Activated naive CD8-positive, alpha-beta T cell treated with anti-CD3 and anti-CD28 coated beads for 36 hours (primary cell): Measurements from ENCODE around the gene GIGYF1. TPM values are rescaled to one million over a fixed set of nuclear protein-coding genes. Genes with fewer than 3 reads are reported as not detected.
"Not testable (repeated sequence)": the region's sequence is repeated elsewhere in the genome, so short reads cannot be mapped to it uniquely, and the experiment has no call there.

Experiments
- DNase-seq: peaks from one replicate; pipeline ENCODE4 v3.0.0; 2021
- H3K27ac Mint-ChIP-seq: one replicate; pipeline ENCODE4 v1.8.0; 2022; ENCODE audit warnings: mild to moderate bottlenecking, moderate library complexity, mixed read lengths
- H3K27me3 Mint-ChIP-seq: one replicate; pipeline ENCODE4 v1.8.0; 2022; ENCODE audit warnings: mild to moderate bottlenecking, mixed read lengths
- H3K36me3 Mint-ChIP-seq: one replicate; pipeline ENCODE4 v1.8.0; 2021; ENCODE audit warnings: mild to moderate bottlenecking, mixed read lengths
- H3K4me1 Mint-ChIP-seq: one replicate; pipeline ENCODE4 v1.8.0; 2021; ENCODE audit warnings: mixed read lengths
- H3K4me3 Mint-ChIP-seq: one replicate; pipeline ENCODE4 v1.8.0; 2022; ENCODE audit warnings: mild to moderate bottlenecking, moderate library complexity, mixed read lengths
- H3K9me3 Mint-ChIP-seq: one replicate; pipeline ENCODE4 v1.8.0; 2022; ENCODE audit warnings: mixed read lengths
- total RNA-seq, 2 experiments: library from RNA; stranded (reverse); gene quantifications; one replicate each; pipeline ENCODE4 v1.2.3, GENCODE V29; 2021

GIGYF1 gene
- total RNA-seq, 2 experiments from 2014 or later, result 41.9 to 45.2 TPM

DNA sequence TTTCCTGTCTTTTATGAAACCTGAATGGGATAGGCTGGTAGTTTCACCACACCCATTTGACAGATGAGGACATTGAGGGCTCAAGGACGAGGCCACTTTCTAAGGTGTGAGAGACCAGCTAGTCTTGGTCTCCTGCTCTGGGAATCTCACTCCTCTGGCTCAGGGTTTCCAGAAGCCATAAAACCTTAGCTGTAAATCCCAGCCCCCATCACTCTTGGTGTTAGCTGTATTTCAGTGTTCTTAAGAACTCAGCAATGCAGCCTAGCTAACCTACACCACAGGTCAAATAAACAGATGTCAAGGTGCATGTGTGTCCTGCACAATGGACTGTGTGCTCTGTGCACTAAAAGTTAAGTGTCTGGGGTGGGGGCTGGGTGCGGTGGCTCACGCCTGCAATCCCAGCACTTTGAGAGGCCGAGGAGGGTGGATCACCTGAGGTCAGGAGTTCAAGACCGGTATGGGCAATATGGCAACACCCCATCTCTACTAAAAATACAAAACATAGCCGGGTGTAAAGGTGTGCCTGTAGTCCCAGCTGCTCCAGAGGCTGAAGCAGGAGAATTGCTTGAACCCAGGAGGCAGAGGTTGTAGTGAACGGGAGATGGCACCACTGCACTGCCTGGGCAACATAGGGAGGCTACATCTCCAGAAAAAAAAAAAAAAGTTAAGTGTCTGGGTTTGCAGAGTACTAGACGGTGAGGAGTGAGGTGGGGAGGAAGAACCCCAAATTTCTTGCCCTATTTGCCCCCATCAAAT, 25.7 kb upstream of the GIGYF1 start:
- no peaks in the 10 kb centered on the region for H3K36me3 Mint-ChIP-seq
- peaks cover 45% of the 10 kb centered on the region for H3K27me3 Mint-ChIP-seq
- H3K4me3 Mint-ChIP-seq, result no peak overlapping the region
- DNase-seq, result no peak
- H3K27ac Mint-ChIP-seq, result no peak overlapping the region
- H3K4me1 Mint-ChIP-seq, result peaks cover 1% of the 10 kb centered on the region
- H3K9me3 Mint-ChIP-seq, result peaks cover 2% of the 10 kb centered on the region

DNA sequence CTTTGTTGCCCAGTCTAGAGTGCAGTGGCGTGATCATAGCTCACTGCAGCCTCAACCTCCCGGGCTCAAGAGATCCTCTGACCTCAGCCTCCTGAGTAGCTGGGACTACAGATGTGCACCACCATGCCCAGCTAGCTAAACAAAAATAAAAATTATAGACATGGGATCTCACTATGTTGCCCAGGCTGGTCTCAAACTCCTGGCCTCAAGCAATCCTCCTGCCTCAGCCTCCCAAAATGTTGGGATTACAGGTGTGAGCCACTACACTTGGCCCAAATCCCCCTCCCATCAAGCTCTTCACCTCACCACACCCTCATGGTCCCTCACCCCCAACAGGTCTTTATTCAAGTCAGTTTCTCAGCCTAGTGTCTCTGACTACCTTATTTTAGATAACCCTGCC, 23.0 kb upstream of the GIGYF1 start:
- not testable (repeated sequence) for H3K36me3 Mint-ChIP-seq, H3K9me3 Mint-ChIP-seq, H3K4me3 Mint-ChIP-seq, H3K27ac Mint-ChIP-seq, H3K4me1 Mint-ChIP-seq, DNase-seq
- H3K27me3 Mint-ChIP-seq, result peaks cover 29% of the 10 kb centered on the region

DNA sequence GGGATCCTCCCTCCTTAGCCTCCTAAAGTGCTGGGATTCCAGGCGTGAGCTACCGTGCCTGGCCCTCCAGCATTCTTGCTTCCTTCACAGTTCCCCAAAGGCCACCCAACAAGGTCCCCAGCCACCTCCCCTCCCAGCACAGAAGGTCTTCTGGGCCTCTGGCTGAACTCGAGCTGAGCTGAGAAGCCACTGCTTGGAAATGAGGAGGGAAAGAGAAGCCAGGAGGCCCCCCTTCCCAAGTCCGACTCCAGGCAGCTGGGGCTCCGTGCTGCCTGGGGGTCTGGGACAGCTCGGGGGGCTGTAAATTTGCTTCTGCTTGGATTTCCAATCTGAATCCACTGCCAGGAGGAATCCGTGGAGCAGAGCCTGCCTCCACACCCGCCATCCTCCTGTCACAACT, 20.7 kb upstream of the GIGYF1 start:
- Mint-ChIP-seq H3K4me3 (no peak overlapping the region), H3K27me3 (peaks cover 9% of the 10 kb centered on the region), H3K36me3 (peaks cover 1% of the 10 kb centered on the region), H3K9me3 (peaks cover 2% of the 10 kb centered on the region), H3K27ac (no peak overlapping the region), H3K4me1 (no peaks in the 10 kb centered on the region)
- DNase-seq, result no peak

DNA sequence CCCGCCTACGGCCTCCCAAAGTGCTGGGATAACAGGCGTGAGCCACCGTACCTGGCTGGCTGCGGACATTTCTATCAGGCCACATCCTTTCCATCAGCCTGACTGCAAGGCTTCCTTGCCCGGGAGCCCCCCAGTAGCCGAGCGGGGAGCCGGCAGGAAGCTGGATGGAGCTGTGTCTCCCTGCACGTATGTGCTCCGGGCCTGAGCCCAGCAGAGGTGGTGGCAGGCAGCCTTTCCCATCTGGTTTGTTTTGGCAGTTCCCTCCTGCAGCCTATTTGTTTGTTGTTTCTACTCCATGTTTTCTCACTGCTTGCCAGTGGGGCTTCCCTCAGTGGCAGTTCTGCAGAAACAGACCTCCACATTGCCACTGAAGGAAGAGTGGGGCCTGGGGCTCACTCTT, 17.3 kb upstream of the GIGYF1 start:
- Mint-ChIP-seq H3K4me3 (no peak overlapping the region), H3K36me3 (peaks cover 17% of the 10 kb centered on the region), H3K4me1 (peaks cover 7% of the 10 kb centered on the region), H3K27ac (no peak overlapping the region), H3K27me3 (no peaks in the 10 kb centered on the region), H3K9me3 (no peaks in the 10 kb centered on the region)
- DNase-seq, result no peak

DNA sequence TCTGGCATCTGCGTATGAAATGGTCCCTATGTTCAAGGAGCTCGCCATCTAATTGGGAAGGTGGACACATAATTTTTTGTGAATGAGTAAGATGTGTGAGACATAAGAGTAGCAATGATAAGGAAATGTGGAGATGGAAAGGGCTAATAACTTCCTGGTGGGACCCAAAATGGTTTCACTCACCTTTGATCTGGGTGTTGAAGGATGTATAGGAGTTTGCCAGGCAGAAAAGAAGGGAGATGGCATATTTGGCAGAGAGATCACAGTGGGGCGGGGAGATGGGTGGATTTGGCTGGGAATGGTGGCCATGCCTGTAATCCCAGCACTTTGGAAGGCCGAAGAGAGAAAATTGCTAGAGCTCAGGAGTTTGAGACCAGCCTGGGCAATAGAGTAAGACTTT, 16.4 kb upstream of the GIGYF1 start:
- Mint-ChIP-seq H3K9me3 (no peaks in the 10 kb centered on the region), H3K27me3 (no peaks in the 10 kb centered on the region), H3K27ac (no peak overlapping the region), H3K4me1 (peaks cover 7% of the 10 kb centered on the region), H3K4me3 (no peak overlapping the region), H3K36me3 (peaks cover 19% of the 10 kb centered on the region)
- DNase-seq, result no peak

DNA sequence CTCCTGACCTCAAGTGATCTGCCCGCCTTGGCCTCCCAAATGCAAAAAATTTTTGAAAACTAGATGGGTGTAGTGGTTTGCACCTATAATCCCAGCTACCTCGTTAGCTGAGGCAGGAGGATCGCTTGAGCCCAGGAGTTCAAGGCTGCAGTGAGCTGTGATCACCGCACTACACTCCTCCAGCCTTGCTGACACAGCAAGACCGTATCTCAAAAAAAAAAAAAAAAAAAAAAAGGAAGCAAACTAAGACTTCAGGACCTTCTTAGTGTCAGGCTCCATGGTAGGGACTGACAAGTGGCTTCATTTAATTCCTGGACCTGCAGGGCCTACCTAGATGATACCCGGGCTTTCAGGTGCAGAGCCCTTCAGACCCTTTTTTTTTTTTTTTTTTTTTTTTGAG, 14.3 kb upstream of the GIGYF1 start:
- Mint-ChIP-seq H3K4me1 (peaks cover 7% of the 10 kb centered on the region), H3K27ac (no peak overlapping the region), H3K4me3 (peak overlapping the region; percentile 22), H3K27me3 (no peaks in the 10 kb centered on the region), H3K36me3 (peaks cover 19% of the 10 kb centered on the region), H3K9me3 (no peaks in the 10 kb centered on the region)
- DNase-seq, result no peak

DNA sequence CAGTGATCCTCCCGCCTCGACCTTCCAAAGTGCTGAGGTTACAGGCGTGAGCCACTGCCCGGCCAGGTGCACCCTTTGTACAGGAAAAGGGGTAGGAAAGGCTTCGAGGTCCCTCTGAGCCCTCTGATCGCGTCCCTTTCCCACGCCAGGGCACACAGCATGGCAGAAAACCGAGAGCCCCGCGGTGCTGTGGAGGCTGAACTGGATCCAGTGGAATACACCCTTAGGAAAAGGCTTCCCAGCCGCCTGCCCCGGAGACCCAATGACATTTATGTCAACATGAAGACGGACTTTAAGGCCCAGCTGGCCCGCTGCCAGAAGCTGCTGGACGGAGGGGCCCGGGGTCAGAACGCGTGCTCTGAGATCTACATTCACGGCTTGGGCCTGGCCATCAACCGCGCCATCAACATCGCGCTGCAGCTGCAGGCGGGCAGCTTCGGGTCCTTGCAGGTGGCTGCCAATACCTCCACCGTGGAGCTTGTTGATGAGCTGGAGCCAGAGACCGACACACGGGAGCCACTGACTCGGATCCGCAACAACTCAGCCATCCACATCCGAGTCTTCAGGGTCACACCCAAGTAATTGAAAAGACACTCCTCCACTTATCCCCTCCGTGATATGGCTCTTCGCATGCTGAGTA, 12.7 kb upstream of the GIGYF1 start:
- Mint-ChIP-seq H3K4me1 (peaks cover 7% of the 10 kb centered on the region), H3K4me3 (peak overlapping the region; percentile 97), H3K36me3 (peaks cover 19% of the 10 kb centered on the region), H3K9me3 (no peaks in the 10 kb centered on the region), H3K27ac (peak overlapping the region; percentile 89), H3K27me3 (no peaks in the 10 kb centered on the region)
- DNase-seq, result no peak

DNA sequence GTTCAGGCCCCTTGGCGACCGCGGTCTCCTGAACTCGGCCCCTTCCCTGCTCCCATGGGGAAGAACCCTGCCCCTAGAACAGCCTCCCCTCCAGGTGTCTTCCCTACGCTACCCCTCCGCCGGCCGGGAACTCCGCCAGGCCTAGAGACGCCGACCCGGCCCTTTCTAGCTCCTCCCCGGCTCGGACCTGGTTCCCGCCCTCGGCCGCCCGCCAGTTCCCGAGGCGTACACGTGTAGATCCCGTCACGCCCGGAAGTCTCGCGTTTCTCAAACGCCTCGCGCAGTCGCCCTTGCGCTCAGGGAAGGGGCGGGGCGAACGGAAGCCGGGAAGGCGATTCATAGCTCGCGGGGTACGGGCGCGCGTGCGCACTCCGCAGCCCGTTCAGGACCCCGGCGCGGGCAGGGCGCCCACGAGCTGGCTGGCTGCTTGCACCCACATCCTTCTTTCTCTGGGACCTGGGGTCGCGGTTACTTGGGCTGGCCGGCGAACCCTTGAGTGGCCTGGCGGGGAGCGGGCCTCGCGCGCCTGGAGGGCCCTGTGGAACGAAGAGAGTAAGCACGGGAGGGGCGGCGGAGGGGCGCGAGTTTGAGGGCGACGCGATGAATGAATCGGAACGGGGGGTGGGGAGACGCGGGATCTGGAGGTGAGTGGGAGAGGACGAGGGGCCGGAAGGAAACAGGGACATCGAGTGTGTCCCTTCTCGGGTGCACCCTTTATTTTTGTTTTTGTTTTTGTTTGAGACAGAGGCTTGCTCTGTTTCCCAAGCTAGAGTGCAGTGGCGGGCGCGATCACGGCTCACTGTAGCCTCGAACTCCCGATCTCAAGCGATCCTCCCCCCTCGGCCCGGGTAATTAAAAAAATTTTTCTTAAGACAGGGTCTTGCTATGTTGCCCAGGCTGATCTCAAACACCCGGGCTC, 12.0 kb upstream of the GIGYF1 start, which contains the start of gene POP7:
TSS of gene POP7 (plus strand) at position 369 of the 919 bp plus-strand sequence. CDS start 710 bp downstream, outside the sequence.
- peaks cover 19% of the 10 kb centered on the region for H3K36me3 Mint-ChIP-seq
- H3K27me3 Mint-ChIP-seq, result no peaks in the 10 kb centered on the region
- peak; percentile 99 for DNase-seq
- H3K4me1 Mint-ChIP-seq, result peaks cover 7% of the 10 kb centered on the region
- no peaks in the 10 kb centered on the region for H3K9me3 Mint-ChIP-seq
- peak within 1 kb of the TSS; percentile 97 for H3K4me3 Mint-ChIP-seq
- H3K27ac Mint-ChIP-seq, result peak within 1 kb of the TSS; percentile 89

DNA sequence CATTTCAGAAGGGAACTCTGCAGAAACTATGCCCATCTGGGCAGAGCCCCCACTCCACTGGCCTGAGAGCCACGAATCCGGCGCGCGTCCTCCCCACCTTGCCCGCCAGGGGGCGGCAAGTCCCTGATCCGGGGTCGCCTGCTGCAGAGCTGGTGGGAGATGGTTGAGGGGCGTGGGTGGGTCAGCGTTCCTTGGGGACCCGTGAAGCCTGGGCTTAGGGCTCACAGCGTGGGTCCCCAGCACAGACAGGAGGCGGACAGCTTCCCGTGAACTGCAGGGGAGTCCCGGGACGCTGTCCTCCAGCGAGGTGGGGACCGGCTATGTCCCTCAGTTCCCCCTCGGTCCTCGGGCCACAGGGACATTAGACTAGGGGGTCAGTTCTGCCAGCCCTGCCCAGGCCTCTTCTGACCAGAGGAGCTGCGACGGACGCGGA, 11.3 kb upstream of the GIGYF1 start:
- Mint-ChIP-seq H3K4me3 (peak overlapping the region; percentile 97), H3K4me1 (peaks cover 7% of the 10 kb centered on the region), H3K27me3 (no peaks in the 10 kb centered on the region), H3K27ac (peak overlapping the region; percentile 89), H3K9me3 (no peaks in the 10 kb centered on the region), H3K36me3 (peaks cover 18% of the 10 kb centered on the region)
- DNase-seq, result peak; percentile 85

DNA sequence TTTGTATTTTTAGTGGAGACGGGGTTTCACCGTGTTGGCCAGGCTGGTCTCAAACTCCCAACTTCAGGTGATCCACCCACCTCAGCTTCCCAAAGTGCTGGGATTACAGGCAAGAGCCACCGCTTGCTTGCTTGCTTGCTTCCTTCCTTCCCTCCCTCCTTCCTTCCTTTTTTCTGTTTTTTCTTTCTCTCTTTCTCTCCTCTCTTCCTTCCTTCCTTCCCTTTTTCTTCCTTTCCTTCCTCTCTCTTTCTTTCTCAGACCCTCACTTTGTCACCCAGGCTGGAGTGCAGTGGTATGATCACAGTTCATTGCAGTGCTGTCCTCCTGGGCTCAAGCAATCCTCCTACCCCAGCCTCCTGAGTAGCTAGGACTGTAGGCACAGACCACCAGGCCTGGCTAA, 7.0 kb upstream of the GIGYF1 start:
- H3K36me3 Mint-ChIP-seq, H3K9me3 Mint-ChIP-seq, H3K4me3 Mint-ChIP-seq, H3K27ac Mint-ChIP-seq, H3K4me1 Mint-ChIP-seq, DNase-seq, H3K27me3 Mint-ChIP-seq: not testable (repeated sequence)

DNA sequence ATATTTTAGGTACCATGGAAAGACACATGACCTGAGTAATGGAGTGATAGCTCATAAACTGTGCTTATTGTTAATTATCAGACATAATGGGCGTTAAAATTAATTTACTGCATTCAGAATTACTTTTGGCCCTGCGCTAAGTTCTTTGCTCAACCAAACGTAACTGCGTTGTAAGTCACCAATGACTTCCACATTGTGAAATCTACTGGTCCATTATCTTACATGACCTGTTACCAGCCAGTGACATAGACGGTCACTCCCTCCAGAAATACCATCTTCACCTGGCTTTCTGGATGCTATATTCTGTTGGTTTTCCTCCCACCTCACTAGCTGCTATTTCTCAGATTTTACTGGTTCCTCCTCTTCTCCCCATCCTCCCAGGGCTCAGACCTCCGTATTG, 5.0 kb upstream of the GIGYF1 start:
- no peaks in the 10 kb centered on the region for H3K27me3 Mint-ChIP-seq
- no peaks in the 10 kb centered on the region for H3K9me3 Mint-ChIP-seq
- H3K36me3 Mint-ChIP-seq, result no peaks in the 10 kb centered on the region
- no peak overlapping the region for H3K4me3 Mint-ChIP-seq
- no peak overlapping the region for H3K27ac Mint-ChIP-seq
- peaks cover 12% of the 10 kb centered on the region for H3K4me1 Mint-ChIP-seq
- no peak for DNase-seq

DNA sequence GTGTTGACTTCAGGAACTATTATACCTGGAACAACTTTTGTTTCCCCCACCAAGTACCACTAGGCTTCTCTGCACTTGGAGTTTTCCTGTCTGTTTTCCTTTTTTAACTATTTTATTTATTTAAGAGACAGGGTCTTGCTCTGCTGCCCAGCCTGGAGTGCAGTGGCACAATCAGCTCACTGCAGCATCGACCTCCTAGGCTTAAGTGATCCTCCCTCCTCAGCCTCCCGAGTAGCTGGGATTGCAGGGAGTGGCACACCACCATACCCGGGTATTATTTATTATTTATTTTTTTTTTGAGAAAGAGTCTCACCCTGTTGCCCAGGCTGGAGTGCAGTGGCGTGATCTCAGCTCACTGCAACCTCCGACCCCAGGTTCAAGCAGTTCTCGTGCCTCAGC, 2.1 kb upstream of the GIGYF1 start:
- Mint-ChIP-seq H3K27ac (peak overlapping the region; percentile 83), H3K4me3 (no peak overlapping the region)

DNA sequence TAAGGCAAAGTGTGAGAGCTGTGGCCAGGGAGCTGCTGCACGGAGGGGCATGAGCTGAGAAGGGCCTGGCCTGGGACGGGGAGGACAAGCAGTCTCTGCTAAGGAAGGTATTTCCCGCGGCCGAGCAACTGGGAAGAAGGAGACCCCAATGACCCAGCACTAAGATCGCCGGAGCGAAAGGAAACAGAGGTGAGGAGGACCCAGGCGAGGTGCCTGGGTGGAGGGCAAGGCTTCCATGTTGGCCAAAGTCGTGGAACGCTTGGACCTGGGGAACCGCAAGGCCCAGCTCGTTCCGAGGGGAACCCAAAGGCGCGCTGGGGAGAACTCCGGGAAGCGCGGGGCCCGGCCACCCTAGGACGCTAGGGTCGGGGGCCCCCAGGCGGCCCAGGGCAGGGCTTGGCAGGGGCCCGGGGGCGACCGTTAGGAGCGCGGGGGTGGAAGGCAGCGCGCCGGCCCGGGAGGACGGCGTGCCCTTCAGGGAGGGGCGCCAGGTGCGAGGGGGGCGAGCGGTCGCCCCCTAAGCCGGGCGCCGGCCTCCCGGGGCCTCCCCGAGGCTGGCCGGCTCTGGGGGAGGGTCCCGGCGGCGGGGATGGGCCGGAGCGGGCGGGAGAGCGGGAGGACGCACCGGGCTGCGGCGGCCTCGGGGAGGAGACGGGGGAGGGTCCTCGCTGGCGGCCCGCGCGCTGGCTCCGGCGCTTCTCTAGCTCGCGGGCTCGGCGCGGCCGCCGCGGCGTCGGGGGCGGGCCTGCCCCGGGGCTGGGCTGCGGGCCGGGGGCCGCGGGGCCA, 545 bp downstream of the GIGYF1 start:
- no peak for DNase-seq
- H3K4me3 Mint-ChIP-seq, result peak overlapping the region; percentile 96
- no peaks in the 10 kb centered on the region for H3K27me3 Mint-ChIP-seq
- no peaks in the 10 kb centered on the region for H3K9me3 Mint-ChIP-seq
- peaks cover 37% of the 10 kb centered on the region for H3K4me1 Mint-ChIP-seq
- H3K36me3 Mint-ChIP-seq, result peaks cover 12% of the 10 kb centered on the region
- H3K27ac Mint-ChIP-seq, result peak overlapping the region; percentile 88

More for the DNA sequence above, 2.1 kb upstream of the GIGYF1 start:
- H3K27me3 Mint-ChIP-seq, result no peaks in the 10 kb centered on the region
- H3K9me3 Mint-ChIP-seq, result no peaks in the 10 kb centered on the region
- H3K4me1 Mint-ChIP-seq, result peaks cover 27% of the 10 kb centered on the region
- DNase-seq, result no peak
- peaks cover 12% of the 10 kb centered on the region for H3K36me3 Mint-ChIP-seq

DNA sequence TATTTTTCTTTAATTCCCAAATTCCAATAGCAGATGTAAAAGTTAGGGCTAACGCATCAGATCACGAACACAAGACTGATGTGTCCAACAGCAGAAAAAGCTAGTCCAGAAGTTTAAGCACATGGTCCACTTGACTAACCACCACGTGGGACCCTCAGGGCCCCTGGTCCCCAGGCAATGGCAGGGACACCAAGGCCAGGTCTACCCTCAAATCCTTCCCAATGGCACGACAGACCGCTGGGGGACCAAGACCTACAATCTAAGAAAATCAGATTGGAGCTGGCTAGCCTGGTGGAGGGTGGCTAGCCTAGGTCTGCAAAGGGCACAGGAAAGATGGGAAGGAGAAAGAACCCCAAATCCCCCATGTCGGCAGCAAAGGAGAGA, 1.5 kb downstream of the GIGYF1 start:
- H3K9me3 Mint-ChIP-seq, result no peaks in the 10 kb centered on the region
- peak overlapping the region; percentile 88 for H3K27ac Mint-ChIP-seq
- H3K4me1 Mint-ChIP-seq, result peaks cover 37% of the 10 kb centered on the region
- H3K4me3 Mint-ChIP-seq, result peak overlapping the region; percentile 96
- H3K36me3 Mint-ChIP-seq, result peaks cover 12% of the 10 kb centered on the region
- no peaks in the 10 kb centered on the region for H3K27me3 Mint-ChIP-seq
- DNase-seq, result no peak
